NCI-H1105 treated with DMSO at 0.1 percent for 48 hours (cell line): ENCODE measurements around the gene CACNA2D1.
"Not testable (repeated sequence)": the region's sequence is repeated elsewhere in the genome, so short reads cannot be mapped to it uniquely, and the experiment has no call there.

Source experiments
- DNase-seq: peaks from one replicate; lab custom pipeline; 2025; lab: John Stamatoyannopoulos, UW

The CACNA2D1 gene

DNA sequence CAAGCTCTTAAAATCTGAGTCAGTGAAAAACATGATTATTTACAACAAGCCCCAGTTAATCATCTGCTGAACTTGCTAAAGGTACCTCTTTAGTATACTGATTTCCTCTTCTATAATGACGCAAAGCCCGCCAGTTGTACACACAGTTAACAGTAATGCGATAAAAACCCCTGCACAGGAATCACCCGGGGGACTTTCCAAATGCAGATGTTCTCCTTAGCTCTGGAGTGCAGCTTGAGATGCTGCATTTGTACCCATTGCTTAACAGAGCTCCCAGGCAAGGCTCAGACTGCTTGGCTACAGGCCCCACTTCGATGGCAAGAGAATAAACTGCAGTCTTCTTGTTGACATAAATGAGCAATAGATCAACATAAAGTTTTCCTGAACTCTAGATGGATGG, 394.1 kb downstream of the CACNA2D1 start:
- DNase-seq = no peak

DNA sequence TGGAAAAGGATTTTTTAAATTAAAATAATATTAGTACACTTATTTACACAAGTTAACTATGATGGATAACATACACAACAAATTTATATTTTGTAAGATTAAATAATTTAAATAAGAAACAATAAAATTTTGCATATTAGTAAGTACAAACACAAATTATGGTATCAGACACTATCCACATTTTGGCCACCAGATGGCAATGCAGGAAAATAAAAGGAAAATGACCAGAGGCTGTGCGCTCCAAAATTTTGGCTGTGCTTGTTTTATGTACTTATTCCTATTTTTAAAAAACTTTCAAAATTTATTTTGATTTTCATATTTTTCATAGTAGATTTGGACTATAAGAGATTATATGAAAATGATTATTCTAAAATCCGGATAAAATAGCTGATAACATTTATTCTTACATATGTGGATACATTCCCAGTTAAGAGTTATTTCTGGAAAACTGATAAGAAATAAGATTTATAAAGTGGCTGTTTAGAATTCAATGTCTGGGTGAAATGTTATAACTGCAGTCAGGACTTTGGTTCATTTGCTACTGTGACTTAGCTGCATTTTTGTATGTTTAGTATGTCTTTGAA, 399.0 kb downstream of the CACNA2D1 start:
- DNase-seq = peak; percentile 75

GRCh38 chr7:82039621-82040020, 404.0 kb downstream of the CACNA2D1 start:
- DNase-seq = no peak

DNA sequence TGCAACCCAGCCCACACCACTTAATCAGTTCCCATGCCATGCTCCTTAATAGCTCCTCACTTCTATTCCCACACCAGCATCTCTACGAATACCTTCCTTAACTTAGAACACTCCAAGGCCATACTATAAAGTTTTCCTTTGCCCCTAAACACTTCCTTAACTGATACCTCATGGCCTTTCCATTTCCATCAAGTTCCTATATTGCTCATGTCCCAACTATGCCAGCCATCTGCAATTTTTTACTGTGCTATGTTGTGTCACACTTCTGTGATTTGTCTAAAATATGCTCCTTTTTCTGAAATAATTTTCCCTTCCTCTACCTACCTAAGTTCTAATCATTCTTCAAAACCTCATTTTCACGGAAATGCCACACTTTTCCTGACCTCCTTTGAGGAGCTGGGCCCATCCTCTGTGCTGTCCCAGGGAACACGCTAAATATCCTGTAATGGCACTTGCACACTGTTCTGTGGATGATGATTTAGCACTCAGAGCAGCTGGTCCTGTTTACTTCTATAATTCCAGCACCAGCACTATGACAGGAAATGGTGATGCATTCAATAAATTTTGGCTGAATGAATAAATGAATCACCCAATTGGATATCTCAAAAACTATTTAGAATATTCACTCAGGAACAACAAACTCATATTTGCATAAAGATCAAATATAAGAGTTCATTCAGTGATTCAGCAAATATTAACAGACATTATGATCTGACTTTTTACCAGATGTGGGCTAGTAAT, 407.3 kb downstream of the CACNA2D1 start:
- DNase-seq = no peak

DNA sequence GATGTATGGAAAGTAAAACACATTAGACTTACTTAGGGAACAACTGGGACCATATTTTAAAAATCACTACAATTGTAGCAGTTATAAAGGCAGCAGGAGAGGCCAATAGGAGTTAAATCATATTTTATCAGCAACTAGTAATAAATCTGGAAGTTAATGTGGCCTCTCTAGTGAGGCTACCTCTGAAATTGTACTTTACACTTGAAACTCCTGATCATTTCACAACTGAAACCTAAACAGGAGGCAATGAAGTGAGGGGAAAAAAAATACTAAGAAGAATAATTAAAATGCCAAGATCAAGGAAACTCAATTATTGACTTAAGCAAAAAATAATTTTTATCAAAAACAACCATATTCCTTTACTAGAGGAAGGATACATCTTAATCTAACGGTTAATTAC, 408.1 kb downstream of the CACNA2D1 start:
- no peak for DNase-seq

GRCh38 chr7:82032901-82033300, 410.7 kb downstream of the CACNA2D1 start:
- DNase-seq = no peak

DNA sequence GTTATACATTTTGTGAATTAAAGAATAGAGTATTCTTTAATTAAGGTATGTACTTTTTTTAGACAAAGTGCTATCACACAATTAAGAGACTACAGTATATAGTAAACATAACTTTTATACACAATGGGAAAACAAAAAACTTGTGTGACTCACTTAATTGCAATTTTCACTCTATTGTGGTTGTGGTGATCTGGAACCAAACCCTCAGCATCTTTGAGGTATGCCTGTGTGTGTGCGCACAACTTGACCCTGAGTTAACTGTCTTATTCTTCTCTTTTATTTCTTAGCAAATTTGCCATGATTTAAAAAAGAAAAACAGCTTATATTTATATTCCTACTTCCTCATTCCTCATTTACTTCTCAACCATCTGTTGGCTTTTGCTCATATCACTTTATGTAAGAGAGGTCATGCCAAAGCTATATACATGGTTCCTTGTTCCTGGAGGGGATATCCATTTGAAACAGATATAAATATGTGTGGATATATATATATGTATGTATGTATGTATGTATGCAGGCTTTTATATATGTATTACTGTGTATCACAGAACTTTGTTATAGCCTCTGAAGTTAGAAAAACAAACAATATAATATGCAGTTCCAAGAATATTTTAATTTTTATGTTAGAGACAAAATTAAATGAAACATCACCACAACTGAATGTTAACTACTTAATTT, 414.2 kb downstream of the CACNA2D1 start:
- DNase-seq = no peak

DNA sequence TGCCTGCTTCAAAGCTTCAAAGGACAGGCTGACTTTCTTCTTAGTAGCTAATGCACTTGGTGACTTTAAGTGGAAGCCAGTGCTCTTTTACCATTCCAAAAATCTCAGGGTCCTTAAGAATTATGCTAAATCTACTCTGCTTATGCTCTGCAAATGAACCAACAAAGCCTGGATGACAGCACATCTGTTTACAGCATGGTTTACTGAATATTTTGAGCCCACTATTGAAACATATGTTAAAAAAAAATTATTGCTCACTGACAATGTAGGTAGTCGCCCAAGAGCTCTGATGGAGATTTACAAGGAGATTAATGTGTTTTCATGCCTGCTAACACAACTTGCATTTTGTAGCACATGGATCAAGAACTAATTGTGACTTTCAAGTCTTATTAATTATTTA, 415.5 kb downstream of the CACNA2D1 start:
- DNase-seq = no peak

DNA sequence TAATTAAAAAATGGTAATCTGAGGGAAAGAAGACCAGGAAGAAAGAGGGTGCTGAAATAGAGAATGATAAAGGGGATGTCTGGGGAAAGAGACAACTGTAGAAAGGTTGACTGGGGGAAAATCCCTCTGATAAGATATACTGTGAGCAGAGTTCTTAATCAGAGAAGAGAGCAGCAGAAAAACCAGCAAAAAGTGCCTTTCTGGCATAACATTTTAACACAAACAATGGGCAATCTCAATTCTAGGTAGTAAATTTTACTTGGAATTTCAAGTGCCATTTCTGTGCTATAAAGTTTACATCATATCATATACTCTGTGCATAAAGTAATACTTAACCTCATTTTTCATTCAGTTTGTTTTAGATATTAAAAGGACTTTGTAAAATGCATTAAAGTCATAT, 421.9 kb downstream of the CACNA2D1 start:
- no peak for DNase-seq

DNA sequence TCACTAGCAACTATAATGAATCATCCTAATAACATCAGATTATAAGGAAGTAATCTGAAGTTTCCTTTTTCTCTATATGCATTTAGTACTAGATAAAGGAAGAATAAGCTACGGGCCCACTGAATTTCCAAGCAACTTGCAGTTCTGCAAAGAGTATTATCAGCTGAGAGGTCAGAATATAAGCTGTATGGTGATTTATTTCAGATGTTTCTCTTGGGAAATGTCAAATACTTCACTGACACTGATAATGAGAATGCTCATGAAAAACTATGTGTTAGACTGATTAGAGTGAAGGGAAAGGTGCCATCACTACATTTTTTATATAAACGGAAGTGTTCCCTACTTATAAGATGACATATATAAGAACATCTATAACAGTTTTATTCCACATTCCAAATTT, 422.5 kb downstream of the CACNA2D1 start:
- no peak for DNase-seq

GRCh38 chr7:82019551-82020475, 423.8 kb downstream of the CACNA2D1 start:
- no peak for DNase-seq

GRCh38 chr7:82018226-82018625, 425.4 kb downstream of the CACNA2D1 start:
- no peak for DNase-seq

DNA sequence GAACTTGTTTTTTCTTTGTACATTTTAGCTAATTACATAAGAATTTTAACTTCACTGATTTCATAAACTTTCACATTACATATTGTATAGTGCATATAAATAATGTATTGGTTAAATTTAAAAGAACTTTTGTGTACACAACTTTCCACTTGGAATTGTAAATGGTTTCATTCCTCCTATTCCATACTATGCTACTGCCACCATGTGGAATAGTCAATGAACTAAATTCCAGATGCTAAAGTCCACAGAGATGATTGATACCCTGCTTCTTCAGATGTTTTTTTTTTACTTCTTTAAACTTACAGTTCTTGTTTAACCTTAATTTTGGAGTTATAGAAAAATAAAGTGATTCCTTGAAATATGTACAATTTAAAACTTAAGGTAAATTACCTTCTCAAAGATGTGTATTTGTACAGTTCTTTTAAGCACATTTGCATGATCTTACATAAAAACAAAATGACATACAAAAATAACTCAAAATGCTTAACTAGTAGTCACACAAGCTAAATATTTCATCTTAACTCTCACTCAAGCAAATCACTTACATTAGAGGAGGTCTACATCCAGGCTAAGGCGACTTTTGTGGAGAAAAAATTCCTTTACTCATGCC, 426.1 kb downstream of the CACNA2D1 start:
- peak; percentile 42 for DNase-seq

- no peak for DNase-seq
Measured at GRCh38 chr7:82015751-82016150, 427.8 kb downstream of the CACNA2D1 start.

GRCh38 chr7:82014574-82014973, 429.0 kb downstream of the CACNA2D1 start:
- not testable (repeated sequence) for DNase-seq

GRCh38 chr7:82012453-82012852, 431.1 kb downstream of the CACNA2D1 start:
- no peak for DNase-seq

DNA sequence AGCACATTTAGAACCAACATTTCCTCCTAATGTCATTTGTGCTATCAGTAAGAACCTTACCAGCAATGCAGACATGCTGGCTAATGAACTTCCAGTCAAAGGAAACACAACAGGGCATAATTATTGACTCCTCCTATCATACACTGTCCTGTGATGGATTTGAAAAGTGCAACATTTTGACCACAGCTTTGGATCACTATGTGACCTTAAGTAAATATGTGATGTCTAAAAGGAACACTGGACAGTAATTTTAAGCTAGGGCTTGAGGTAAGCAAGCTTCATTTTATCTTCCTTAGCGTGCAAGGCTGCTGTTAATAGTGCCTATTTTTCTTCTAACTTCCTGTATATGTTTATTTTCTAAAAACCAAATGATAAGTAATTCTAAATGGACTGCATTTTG, 433.2 kb downstream of the CACNA2D1 start:
- DNase-seq = no peak

- no peak for DNase-seq
Measured at GRCh38 chr7:82007315-82007714, 436.3 kb downstream of the CACNA2D1 start.

- no peak for DNase-seq
Measured at GRCh38 chr7:82005056-82005455, 438.5 kb downstream of the CACNA2D1 start.

DNA sequence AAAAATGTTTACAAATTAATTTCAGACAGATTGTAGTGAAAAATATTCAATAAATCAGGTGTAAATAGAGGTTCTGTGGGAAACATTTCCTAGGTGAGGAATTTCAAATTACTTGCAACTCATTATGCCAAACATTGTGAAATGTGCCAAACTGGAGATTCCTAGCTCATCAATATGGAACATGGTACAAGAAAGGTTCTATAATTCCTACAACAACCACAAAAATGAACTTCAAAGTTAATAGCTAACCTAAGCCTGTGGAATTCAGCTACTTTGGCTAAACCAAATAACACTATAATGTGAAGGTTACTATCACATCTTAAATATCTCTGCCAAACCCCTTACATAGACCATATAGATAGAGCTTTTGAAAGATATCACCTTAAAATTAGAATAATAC, 450.4 kb downstream of the CACNA2D1 start:
- DNase-seq = no peak

DNA sequence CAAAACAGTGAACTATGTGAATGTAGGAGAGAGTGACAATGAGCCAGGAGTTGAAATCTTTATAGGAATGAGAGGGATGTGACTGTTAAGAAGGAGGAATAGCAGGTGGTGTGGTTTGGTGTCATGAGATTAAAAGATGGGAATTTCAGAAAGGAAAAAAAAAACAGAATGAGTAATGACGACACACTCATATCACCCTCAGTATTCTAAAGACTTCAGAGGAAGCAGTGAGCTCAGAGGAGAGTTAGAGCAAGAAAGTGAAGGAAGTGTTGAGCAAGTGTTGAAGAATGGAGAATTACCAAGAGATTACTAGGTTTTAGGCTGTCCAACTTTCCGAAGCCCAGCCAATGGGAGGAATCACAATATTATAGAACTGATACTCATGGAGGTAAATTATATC, 453.2 kb downstream of the CACNA2D1 start:
- DNase-seq = no peak
